HG02852 (cell line): ENCODE measurements around the gene CNST.
"Not testable (repeated sequence)": the region's sequence is repeated elsewhere in the genome, so short reads cannot be mapped to it uniquely, and the experiment has no call there.

ENCODE experiments used
- ATAC-seq: cut with Tn5 transposase; IDR thresholded peaks from one replicate; pipeline ENCODE4 v1.9.1; 2021; ENCODE audit warnings: mild to moderate bottlenecking, moderate library complexity; ENCODE audit not compliant: unreplicated experiment

CNST gene

DNA sequence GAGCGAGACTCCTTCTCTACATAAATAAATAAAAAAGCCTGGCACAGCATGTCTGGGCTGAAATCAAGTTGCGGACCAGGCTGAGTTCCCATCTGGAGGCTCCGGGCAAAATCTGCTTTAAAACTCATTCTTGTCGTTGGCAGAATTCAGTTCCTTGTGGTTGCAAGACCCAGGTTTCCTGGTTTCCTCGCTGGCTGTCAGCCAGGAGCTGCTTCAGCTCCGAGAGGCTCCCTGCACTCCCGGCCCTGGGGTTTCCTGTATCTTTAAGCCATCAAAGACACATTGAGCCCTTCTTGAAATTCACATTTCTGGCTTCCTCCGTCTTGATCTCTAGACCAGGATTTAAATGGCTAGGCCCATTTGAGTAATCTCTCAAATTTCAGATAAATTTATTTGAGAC lies 137.3 kb downstream of the CNST start:
- ATAC-seq, result no peak

DNA sequence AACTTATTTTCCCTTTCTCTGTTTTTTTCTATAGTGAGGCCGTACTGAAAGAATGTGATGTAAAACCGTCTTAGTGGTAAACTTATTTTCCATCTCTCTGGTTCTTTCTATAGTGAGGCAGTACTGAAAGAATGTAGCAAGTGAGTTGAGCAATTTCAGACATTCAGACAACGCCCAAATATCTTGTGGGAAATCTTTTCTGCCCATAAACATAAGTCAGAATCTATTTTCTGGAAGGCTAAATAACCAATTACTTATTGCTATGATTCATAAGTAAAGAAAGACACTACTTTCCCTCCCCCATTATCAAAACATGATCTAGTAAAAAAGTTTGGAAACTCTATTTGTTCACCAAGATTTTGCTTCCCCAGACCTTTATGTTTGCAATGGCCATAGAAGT lies 139.1 kb downstream of the CNST start:
- no peak for ATAC-seq

DNA sequence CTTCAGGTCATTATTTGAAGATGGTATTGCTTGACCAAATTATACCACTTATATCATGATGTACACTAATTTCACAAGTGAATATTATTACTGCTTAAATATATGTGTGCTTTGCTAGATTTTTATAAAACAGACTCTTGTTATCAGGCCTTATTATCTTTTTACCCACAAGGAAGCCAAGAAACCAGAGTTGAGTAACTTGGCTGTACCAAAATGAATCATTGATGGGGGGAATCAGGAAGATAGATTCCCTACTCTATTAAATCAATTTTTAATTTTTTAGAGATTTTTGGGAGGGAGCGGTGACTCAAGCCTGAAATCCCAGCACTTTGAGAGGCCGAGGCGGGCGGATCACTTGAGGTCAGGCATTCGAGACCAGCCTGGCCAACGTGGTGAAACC lies 141.9 kb downstream of the CNST start:
- ATAC-seq, result no peak

DNA sequence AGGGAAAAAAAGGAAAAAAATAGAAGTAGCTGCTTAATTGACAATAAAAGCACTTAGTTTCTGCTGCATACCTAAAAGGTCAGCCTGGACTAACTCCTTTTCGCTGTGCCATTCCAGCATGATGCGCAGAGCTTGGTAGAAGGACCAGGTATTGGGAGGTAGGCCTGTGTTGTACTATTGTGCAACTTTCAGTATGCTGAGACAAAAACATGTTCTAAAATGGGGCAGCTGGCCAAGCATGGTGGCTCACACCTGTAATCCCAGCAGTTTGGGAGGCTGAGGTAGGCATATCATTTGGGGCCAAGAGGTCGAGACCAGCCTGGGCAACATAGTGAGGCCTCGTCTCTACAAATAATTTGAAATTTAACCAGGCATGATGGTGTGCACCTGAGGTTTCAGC lies 142.9 kb downstream of the CNST start:
- ATAC-seq, result no peak

DNA sequence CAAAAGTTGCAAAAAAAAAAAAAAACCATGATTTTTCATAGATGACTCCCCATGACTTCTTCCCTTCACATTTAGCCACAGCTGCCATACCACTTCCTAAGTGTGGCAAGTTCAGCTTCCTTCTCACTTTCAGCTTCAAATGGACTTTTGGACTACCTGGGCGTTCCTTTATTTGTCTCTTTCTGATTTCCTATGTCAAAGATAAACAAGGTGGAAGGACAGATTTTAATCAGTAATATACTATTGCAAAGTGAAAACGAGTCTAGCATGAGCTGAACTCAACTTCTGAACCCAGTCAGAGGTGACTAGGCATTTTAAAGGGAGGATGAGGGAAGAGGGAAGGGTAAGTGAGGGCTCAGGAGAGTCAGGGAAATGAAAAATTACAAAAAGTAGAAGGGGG lies 143.6 kb downstream of the CNST start:
- no peak for ATAC-seq

DNA sequence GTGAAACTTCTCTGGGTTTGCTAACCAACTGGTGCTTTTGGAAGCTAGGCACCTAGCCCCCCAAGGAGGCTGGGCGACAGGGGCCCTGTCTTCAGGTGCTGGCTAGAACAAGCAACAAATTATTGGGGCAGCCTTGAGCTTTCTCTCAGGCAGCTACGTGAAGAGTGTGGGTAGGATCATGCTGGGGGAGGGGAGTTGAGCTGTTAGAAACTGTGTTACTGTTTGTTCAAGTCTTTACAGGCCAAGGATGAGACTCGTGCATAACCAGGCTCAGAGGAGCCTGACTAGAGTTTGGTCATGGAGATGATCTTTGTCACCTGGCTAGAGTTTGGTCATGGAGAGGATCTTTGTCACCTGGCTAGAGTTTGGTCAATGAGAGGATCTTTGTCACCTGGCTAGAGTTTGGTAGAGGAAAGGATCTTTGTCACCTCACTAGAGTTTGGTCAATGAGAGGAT lies 145.3 kb downstream of the CNST start:
- ATAC-seq, result no peak

DNA sequence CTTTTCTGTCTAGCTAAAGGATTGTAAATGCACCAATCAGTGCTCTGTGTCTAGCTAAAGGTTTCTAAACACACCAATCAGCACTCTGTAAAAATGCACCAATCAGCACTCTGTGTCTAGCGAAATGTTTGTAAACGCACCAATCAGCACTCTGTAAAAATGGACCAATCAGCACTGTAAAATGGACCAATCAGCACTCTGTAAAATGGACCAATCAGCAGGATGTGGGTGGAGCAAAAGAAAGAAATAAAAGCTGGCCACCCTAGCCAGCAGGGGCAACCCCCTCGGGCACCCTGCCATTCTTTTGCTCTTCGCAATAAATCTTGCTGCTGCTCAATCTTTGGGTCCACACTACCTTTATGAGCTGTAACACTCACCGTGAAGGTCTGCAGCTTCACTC lies 146.2 kb downstream of the CNST start:
- ATAC-seq, result not testable (repeated sequence)
